Endothelial cell of umbilical vein (primary cell): ENCODE results near the gene TRMT11. TPM values are rescaled to one million over a fixed set of nuclear protein-coding genes. Genes with fewer than 3 reads are reported as not detected.
A peak's percentile ranks its signal among the peaks of the same experiment; 100 is the strongest.

Experiments used
- BruUV-seq: library from RNA; stranded (reverse); fragments of 400-500 nt; replicated peaks from 2 replicates; lab custom pipeline; 2021; lab: Mats Ljungman, UMichigan
- CTCF ChIA-PET: fragments of 300-600, 350-600 bp; sonication (Branson Sonifier 250); formaldehyde crosslinking; loops from one replicate; lab custom pipeline; 2021; ENCODE audit warnings: antibody characterized with exemption, inconsistent platforms; lab: Charles Lee
- POLR2A ChIA-PET: fragments of 300-600, 350-600 bp; sonication (Branson Sonifier 250); formaldehyde crosslinking; loops from one replicate; lab custom pipeline; 2021; ENCODE audit warnings: antibody characterized with exemption, inconsistent platforms; lab: Charles Lee
- DNase-seq: peaks from one replicate; pipeline ENCODE4 v3.0.0-alpha.2; 2011; ENCODE audit warnings: low read depth, low spot score
- FAIRE-seq: peaks from 2 replicates; lab custom pipeline; 2011; peaks lifted over from hg19 to GRCh38; lab: Jason Lieb, UNC
- H2AFZ ChIP-seq: 2 replicates; pipeline ENCODE4 v1.6.0; 2012; ENCODE audit warnings: low read depth, low read length, control low read depth, inconsistent platforms
- H3K27ac ChIP-seq: 2 replicates; pipeline ENCODE4 v1.5.1; 2011; ENCODE audit warnings: low read depth, mild to moderate bottlenecking, control low read depth, low read length, moderate library complexity; ENCODE audit not compliant: insufficient read depth
- H3K27me3 ChIP-seq, 2 experiments: 2 replicates each; pipeline versions ENCODE4 v1.6.0 to v1.6.1; 2011; ENCODE audit warnings: low read length in 2 of 2, mixed read lengths in 1 of 2; ENCODE audit not compliant: control insufficient read depth in 2 of 2, insufficient read depth in 2 of 2
- H3K36me3 ChIP-seq, 2 experiments: 2 replicates in 1 of 2; 3 replicates in 1 of 2; pipeline ENCODE4 v1.5.1; 2011; ENCODE audit warnings: low read length in 2 of 2, mild to moderate bottlenecking in 1 of 2, moderate library complexity in 1 of 2; ENCODE audit not compliant: control insufficient read depth in 2 of 2, insufficient read depth in 2 of 2; ENCODE audit errors: extremely low read depth in 1 of 2
- H3K4me1 ChIP-seq: 3 replicates; pipeline ENCODE4 v1.5.1; 2011; ENCODE audit warnings: mild to moderate bottlenecking, low read length; ENCODE audit not compliant: control insufficient read depth, insufficient read depth; ENCODE audit errors: extremely low read depth
- H3K4me2 ChIP-seq: 2 replicates; pipeline ENCODE4 v1.6.1; 2011; ENCODE audit warnings: low read length, control low read depth, mixed read lengths; ENCODE audit not compliant: insufficient read depth
- H3K4me3 ChIP-seq, 3 experiments: fragments of 200-600 bp in 1 of 3; sonication (generic), shearing (Covaris generic) in 1 of 3; replicated peaks in 1 of 3; 2 replicates each; pipeline ENCODE4 v1.5.1; 2011 to 2016; ENCODE audit warnings: control low read depth in 3 of 3, low read length in 3 of 3, mild to moderate bottlenecking in 2 of 3, inconsistent platforms in 1 of 3, low read depth in 1 of 3, moderate library complexity in 1 of 3; ENCODE audit not compliant: insufficient read depth in 1 of 3
- H3K79me2 ChIP-seq: 2 replicates; pipeline ENCODE4 v1.6.0; 2012; ENCODE audit warnings: low read length, inconsistent platforms; ENCODE audit not compliant: control insufficient read depth, insufficient read depth
- H3K9ac ChIP-seq: replicated peaks from 2 replicates; pipeline ENCODE3; 2011; ENCODE audit warnings: low read length, control low read depth; ENCODE audit not compliant: insufficient read depth; ENCODE audit errors: extremely low read depth
- H3K9me1 ChIP-seq: replicated peaks from 3 replicates; pipeline ENCODE4 v1.6.0; 2011; ENCODE audit warnings: mild to moderate bottlenecking, low read length; ENCODE audit not compliant: control insufficient read depth, insufficient read depth; ENCODE audit errors: extremely low read depth
- H3K9me3 ChIP-seq: replicated peaks from 2 replicates; pipeline ENCODE4 v1.5.1; 2012; ENCODE audit warnings: low read length, inconsistent platforms; ENCODE audit not compliant: control insufficient read depth, insufficient read depth
- H4K20me1 ChIP-seq: replicated peaks from 2 replicates; pipeline ENCODE3; 2011; ENCODE audit warnings: mild to moderate bottlenecking, low read length; ENCODE audit not compliant: control insufficient read depth, insufficient read depth; ENCODE audit errors: extremely low read depth
- CTCF ChIP-seq, 2 donors: IDR thresholded peaks; 1 replicate in 1 of 2; 2 replicates in 1 of 2; pipeline ENCODE4 v1.5.1; 2011; ENCODE audit warnings: low read length in 2 of 2, mild to moderate bottlenecking in 2 of 2, moderate library complexity in 2 of 2, control low read depth in 1 of 2, inconsistent platforms in 1 of 2, low read depth in 1 of 2; ENCODE audit not compliant: insufficient read depth in 1 of 2; ENCODE audit errors: extremely low read depth in 1 of 2
- EZH2 ChIP-seq: IDR thresholded peaks from 2 replicates; pipeline ENCODE4 v1.6.1; 2012; ENCODE audit warnings: borderline replicate concordance, low read depth, mild to moderate bottlenecking, moderate library complexity, low read length, inconsistent platforms; ENCODE audit not compliant: severe bottlenecking
- FOS ChIP-seq: IDR thresholded peaks from 2 replicates; pipeline ENCODE4 v1.6.1; 2011; ENCODE audit warnings: mild to moderate bottlenecking, low read length, moderate library complexity, borderline replicate concordance; ENCODE audit not compliant: insufficient read depth
- GATA2 ChIP-seq: IDR thresholded peaks from 2 replicates; pipeline ENCODE4 v1.7.0; 2011; ENCODE audit warnings: low read depth, mild to moderate bottlenecking, moderate library complexity, mixed read lengths, low read length; ENCODE audit not compliant: insufficient read length, insufficient read depth
- JUN ChIP-seq: IDR thresholded peaks from 2 replicates; pipeline ENCODE4 v1.6.1; 2011; ENCODE audit warnings: borderline replicate concordance, low read depth; ENCODE audit not compliant: insufficient read length, insufficient read depth
- MAX ChIP-seq: IDR thresholded peaks from 2 replicates; pipeline ENCODE4 v1.6.1; 2011; ENCODE audit not compliant: insufficient read depth, insufficient read length
- MYC ChIP-seq: IDR thresholded peaks from one replicate; pipeline ENCODE4 v1.6.1; 2011; ENCODE audit warnings: mild to moderate bottlenecking, low read depth, low read length
- POLR2A ChIP-seq: IDR thresholded peaks from 2 replicates; pipeline ENCODE4 v1.6.1; 2012; ENCODE audit warnings: low read depth, mild to moderate bottlenecking, control low read depth, low read length
- POLR2AphosphoS5 ChIP-seq: IDR thresholded peaks from 2 replicates; pipeline ENCODE4 v1.6.1; 2012; ENCODE audit warnings: low read depth, mild to moderate bottlenecking, control low read depth, low read length, moderate library complexity; ENCODE audit not compliant: insufficient read depth
- dilution Hi-C: fragments of 300-500 bp; cut with MboI; formaldehyde crosslinking; loops from one replicate; pipeline ENCODE4 v1.15.0; 2019; ENCODE audit warnings: low sequenced_read_pairs; ENCODE audit not compliant: extremely low pct_ligation_motif_present
- intact Hi-C: fragments of 100-400 bp; cut with micrococcal nuclease; formaldehyde crosslinking; loops from one replicate; pipeline ENCODE4 v1.10.0; 2022
- polyA plus RNA-seq, 4 experiments: library from polyadenylated mRNA; depleted of rRNA in 3 of 4; stranded (reverse) in 3 of 4; unstranded in 1 of 4; fragments of >200 nt; gene quantifications; 2 replicates each; pipeline versions ENCODE4 v1.2.1 to v1.2.3, GENCODE V29; 2011 to 2012; ENCODE audit warnings: missing spikeins in 1 of 4
- total RNA-seq: library from RNA; stranded (reverse); gene quantifications from 2 replicates; pipeline ENCODE4 v1.2.3, GENCODE V29; 2021

Gene TRMT11
- total and polyA plus RNA-seq, 2 donors (not counting 3 experiments of a cell fraction or from before 2014, with no cell fraction given): 5.1 to 10.7 TPM

GRCh38 chr6:126063512-126064146 lies 77.3 kb downstream of the TRMT11 start:
- Histone ChIP-seq H3K9ac (no peak overlapping the region), H3K4me1 (no peaks in the 10 kb centered on the region), H3K27ac (no peak overlapping the region), H3K36me3 (no peaks in the 10 kb centered on the region), H3K27me3 (no peaks in the 10 kb centered on the region), H3K9me1 (no peaks in the 10 kb centered on the region), H3K9me3 (no peaks in the 10 kb centered on the region), H4K20me1 (no peaks in the 10 kb centered on the region), H3K4me2 (no peak overlapping the region), H3K79me2 (no peaks in the 10 kb centered on the region), H3K4me3 (no peak overlapping the region), H2AFZ (no peak overlapping the region)
- intact Hi-C loops: no loop called here
- CTCF ChIA-PET: interaction anchor here (1.2 to 2.7 kb wide), 3 partner anchors 11 to 30 kb away, joined by 4 to 10 read pairs (median 5); no protein-coding TSS in a partner anchor
- no peak for FAIRE-seq
- peak; percentile 3 for DNase-seq
- dilution Hi-C loops: no loop called here
- POLR2A ChIA-PET: no interaction called here
- TF ChIP-seq MAX: no peak
- no peak for TF ChIP-seq POLR2AphosphoS5
- BruUV-seq: no TSS peak

- no peak overlapping the region for H2AFZ ChIP-seq
- no peaks in the 10 kb centered on the region for H3K4me1 ChIP-seq
- peak; percentile 11 for DNase-seq
- intact Hi-C loops (no loop called here), dilution Hi-C loops (no loop called here)
- no peaks in the 10 kb centered on the region for H3K79me2 ChIP-seq
- no peak overlapping the region for H3K9ac ChIP-seq
- H4K20me1 ChIP-seq: no peaks in the 10 kb centered on the region
- no peaks in the 10 kb centered on the region for H3K9me1 ChIP-seq
- H3K9me3 ChIP-seq: no peaks in the 10 kb centered on the region
- ChIA-PET CTCF (interaction anchor here (0.8 to 1.8 kb wide), 3 partner anchors 9 to 31 kb away, joined by 3 to 5 read pairs (median 4); no protein-coding TSS in a partner anchor), POLR2A (no interaction called here)
- H3K4me3 ChIP-seq: no peak overlapping the region
- no TSS peak for BruUV-seq
- no peak overlapping the region for H3K27ac ChIP-seq
- TF ChIP-seq CTCF (IDR thresholded peaks at IDR 0.05; ENCODE audit: extremely low read depth in 1 of 2, insufficient read depth in 1 of 2, low read depth in 1 of 2, low read length in 2 of 2) (no peak), MAX (no peak), MYC (no peak), FOS (no peak), GATA2 (no peak), JUN (no peak), POLR2AphosphoS5 (no peak), EZH2 (no peak), POLR2A (no peak)
- no peak for FAIRE-seq
- no peaks in the 10 kb centered on the region for H3K27me3 ChIP-seq
- no peaks in the 10 kb centered on the region for H3K36me3 ChIP-seq
- no peak overlapping the region for H3K4me2 ChIP-seq
Measured at GRCh38 chr6:126064257-126064747, 78.0 kb downstream of the TRMT11 start.
